Epithelial cell of prostate (primary cell): ENCODE results near the gene PABPN1.
"Not testable (repeated sequence)": the region's sequence is repeated elsewhere in the genome, so short reads cannot be mapped to it uniquely, and the experiment has no call there.

Experiments
- DNase-seq: peaks from one replicate; pipeline ENCODE4 v3.0.0-alpha.2; 2011; ENCODE audit warnings: low read depth, low spot score
- H3K27ac ChIP-seq: fragments of 450-650 bp; 2 replicates; pipeline ENCODE4 v1.5.1; 2017; ENCODE audit warnings: mild to moderate bottlenecking

PABPN1 gene

DNA sequence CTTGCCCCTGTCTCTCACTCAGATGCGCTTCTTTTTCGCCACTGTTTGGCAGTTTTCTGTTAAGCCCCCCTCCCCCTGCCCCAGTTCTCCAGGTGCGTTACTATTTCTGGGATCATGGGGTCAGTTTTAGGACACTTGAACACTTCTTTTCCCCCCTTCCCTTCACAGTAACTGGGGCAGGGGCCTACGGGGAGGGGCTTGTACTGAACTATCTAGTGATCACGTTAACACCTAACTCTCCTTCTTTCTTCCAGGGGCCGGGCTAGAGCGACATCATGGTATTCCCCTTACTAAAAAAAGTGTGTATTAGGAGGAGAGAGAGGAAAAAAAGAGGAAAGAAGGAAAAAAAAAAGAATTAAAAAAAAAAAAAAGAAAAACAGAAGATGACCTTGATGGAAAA, 3.7 kb downstream of the PABPN1 start:
- H3K27ac ChIP-seq: no peak overlapping the region
- no peak for DNase-seq

DNA sequence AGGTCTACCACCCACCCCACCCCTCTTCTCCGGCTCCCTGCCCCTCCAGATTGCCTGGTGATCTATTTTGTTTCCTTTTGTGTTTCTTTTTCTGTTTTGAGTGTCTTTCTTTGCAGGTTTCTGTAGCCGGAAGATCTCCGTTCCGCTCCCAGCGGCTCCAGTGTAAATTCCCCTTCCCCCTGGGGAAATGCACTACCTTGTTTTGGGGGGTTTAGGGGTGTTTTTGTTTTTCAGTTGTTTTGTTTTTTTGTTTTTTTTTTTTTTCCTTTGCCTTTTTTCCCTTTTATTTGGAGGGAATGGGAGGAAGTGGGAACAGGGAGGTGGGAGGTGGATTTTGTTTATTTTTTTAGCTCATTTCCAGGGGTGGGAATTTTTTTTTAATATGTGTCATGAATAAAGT, 4.5 kb downstream of the PABPN1 start:
- not testable (repeated sequence) for DNase-seq, H3K27ac ChIP-seq

DNA sequence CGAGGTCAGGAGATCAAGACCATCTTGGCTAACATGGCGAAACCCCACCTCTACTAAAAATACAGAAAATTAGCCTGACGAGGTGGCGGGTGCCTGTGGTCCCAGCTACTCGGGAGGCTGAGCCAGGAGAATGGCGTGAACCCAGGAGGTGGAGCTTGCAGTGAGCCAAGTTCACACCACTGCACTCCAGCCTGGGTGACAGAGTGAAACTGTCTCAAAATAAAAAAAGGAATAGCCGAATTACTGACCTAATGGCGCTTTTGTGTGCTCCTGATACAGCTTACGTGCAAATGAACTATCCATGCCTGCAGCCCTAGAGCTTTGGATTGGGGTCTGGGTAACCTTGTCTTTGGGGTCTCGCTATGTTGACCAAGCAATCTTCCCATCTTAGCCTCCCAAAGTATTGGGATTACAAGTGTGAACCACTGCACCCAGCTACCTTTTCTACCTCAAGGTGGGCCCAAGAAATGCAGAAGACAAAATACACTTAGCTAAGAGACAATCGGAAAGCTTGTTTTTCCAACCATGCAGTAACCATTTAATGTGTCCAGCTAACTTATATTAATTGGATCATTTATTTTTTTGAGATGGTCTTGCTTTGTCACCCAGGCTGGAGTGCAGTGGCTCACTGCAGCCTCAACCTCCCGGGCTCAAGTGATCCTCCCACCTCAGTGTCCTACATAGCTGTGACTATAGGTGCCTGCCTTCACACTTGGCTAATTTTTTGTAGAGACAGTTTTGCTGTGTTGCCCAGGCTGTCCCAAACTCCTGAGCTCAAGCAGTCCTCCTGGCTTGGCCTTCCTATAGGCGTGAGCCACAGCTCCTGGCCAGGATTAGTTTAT, 5.5 kb downstream of the PABPN1 start:
- no peak overlapping the region for H3K27ac ChIP-seq
- no peak for DNase-seq

DNA sequence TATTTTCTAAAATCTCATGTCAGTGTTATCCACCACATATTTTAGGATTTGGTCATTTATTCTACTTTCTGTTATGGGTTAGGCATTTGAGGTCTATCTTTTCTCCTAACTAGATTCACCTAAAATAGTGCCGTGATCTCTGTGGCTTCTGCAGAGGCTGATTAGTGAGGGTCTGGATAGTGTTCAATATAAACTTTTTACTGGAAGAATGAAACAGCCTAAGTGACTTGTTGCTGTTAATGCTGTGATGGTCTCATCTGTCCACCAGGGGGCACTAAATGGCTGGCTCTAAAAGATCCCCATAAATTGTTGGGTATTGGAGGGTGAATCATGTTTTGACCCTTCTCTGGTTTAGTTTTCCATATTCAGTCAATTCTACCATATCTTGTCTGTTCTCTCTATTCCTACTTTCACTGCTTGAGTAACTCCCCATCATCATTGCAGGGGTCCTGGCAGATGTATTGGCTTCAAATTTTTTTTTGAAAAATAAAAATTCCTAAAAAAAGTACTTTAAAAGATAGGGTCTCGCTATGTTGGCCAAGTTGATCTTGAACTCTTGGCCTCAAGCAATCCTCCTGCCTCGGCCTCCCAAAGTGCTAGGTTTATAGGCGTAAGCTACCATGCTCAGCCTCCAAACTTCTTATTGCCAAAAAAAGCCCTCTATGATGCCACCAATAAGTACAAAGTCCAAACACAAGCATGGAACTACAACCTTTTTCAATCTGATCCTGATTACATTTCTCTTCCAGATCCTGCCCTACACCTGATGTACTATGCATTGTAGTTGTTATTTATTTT, 6.9 kb downstream of the PABPN1 start:
- DNase-seq: peak; percentile 10
- no peak overlapping the region for H3K27ac ChIP-seq

DNA sequence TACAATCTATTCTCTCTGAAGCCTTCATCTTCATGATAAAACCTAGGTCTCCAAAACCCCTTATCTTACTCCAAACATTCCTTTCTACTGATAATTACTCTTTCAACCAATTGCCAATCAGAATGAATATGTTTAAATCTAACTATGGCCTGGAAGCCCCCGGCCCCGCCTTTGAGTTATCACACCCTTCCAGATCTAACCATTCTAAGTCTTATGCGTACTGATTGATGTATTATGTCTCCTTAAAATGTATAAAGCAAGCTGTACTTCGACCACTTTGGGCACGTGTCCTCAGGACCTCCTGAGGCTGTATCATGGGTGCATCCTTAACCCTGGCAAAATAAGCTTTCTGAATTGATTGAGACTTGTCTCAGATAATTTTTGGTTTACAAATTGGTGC, 14.4 kb downstream of the PABPN1 start:
- H3K27ac ChIP-seq: no peak overlapping the region
- no peak for DNase-seq

DNA sequence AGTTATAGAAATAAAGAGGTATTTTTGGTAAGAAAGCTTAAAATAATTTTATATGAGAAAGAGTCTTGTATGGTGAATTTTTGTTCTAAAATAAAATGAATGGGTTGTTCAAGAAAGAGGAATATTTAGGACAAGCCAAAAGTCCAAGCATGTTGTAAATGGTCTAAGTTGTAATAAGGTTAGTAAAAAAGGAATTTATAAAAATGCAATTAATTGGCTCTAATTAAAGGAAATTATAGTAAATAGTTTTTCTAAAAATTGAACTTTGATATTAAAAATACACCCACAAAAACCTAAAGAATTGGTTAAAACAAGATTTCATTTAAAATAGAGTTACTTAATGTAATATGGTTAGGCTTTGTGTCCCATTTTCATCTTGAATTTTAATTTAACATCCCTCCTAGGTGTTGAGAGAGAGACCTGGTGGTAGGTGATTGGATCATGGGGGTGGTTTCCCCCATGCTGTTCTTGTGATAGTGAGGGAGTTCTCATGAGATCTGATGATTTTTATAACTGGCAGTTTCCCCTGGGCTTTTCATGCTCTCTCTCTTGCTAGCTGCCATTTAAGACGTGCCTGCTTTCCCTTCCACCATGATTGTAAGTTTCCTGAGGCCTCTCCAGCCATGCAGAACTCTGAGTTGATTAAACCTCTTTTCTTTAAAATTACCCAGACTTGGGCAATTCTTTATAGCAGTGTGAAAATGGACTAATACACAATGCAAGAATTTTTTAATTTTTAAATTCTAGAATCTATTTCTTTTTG, 18.4 kb downstream of the PABPN1 start:
- DNase-seq: no peak
- no peak overlapping the region for H3K27ac ChIP-seq

DNA sequence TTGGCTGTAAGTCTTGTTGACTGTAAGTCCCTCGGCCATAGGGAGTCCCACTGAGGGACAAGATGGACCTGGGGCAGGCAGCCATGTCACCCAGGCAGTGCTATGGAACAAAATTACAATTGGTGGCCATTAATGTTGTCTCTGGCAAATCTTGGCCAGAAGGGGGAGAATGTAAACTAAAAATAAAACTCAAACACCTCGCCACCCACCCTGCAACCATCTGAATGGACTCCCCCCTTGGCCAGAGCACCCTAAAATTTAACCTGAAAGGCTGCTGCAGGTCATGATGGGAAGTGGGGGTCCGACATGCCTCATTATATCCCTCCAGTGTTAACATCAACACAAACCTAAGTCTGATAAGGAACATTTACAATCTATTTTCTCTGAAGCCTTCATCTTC, 23.2 kb downstream of the PABPN1 start:
- DNase-seq: no peak
- H3K27ac ChIP-seq: no peak overlapping the region

DNA sequence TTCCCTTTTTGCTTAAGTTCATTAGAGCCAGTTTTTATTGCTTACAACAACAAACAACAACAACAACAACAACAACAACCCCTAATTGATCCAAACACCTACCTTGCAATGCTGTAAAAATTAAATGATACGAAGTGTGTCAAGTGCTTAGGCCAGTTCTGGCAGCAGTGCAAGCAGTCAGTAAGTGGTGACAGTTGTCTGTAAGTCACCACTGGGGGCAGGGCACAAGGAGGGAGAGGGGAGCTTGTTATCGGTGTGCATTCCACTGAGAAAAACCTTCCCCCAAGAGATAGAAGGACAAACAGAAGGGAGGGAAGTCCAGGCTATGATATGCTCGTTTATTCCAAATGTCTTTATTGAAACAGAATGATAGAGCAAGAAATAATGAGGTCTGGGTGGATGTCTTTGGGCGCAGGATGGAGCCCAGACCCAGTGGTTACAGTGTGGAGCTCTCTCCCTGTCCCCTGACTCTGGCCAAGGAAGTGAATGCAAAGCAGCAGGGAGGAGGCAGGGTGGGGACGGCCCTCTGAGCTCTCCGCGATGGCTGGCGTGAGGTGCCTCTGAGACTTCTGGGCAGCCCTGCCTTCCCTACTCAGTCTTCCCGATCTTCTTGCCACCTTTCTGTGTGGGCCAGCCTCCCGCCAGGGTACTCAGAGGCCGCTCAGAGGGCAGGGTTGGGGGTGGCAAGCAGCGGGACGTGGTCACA, 24.9 kb downstream of the PABPN1 start:
- no peak overlapping the region for H3K27ac ChIP-seq
- no peak for DNase-seq

DNA sequence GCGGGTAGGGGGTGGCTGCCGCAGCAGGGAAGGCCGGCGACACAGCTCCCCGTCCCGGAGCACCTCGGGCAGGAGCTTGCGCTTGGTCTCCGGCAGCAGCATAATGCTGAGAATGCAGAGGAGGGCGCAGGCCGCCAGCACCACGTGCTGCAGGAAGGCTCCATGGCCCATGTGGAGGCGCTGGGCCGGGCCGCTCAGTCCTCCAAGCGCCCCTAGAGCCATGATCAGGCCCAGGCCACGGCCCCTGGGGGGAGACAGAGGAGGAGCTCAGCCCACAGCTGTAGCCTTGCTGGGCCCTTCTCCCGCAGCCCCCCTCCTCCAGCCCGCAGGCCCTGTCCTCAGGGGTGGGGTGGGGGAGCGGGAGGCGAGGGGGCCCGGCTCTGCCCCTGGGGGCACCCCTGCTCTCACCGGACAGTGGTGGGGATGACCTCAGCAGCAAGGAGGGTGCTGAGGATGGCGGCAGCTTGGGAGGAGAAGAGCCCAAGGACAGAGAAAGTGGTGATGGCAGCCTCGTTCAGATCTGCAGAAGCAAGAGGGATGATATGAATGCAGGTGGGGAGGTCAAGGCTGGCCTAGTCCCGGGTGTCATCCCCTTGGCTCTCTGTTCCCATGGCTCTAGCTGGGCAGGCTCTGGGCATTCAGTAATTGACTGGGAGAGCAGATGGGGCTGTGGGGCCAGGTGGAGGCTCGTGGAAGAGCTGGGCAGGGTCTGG, 25.6 kb downstream of the PABPN1 start:
- DNase-seq: no peak
- no peak overlapping the region for H3K27ac ChIP-seq

DNA sequence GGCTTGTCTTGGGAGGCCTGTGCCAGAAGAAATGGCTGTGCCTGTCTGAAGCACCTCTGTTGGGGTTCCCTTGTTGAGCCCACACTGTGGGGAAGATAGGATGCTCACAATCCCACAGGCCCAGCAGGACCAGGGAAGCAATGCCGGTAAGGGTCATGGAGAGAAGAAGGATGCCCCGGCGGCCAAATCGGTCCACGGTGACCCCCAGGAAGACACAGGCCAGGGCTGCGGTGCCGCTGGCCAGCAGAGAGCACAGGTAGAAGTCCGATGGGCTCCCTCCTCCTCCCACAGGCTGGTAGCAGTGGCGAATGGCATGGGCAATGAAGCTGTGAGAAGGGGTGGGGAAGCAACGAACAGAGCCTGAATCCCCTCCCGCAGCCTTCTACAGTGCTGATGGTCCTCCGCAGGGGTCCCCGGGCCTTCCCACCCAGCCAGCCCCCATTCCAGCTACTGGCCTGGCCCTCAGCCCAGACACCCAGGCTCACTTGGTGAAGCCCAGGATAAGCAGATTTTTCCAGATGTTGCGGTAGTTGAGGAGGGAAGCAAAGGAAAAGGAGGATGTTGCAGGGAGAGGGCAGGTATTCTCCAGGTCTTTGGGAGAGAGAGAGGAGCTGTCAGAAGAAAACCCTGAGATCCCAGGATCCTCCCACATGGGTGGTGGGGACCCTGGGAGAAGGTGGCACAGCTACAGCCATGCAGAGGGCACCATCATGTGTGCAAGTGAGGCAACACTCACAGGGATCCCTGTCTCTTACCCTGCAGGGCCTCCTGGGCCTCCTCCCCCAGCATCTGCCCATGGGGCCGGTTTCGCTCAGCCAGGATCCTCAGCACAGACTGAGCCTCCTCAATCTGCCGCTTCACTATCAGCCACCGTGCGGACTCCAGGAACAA, 26.4 kb downstream of the PABPN1 start:
- H3K27ac ChIP-seq: no peak overlapping the region
- no peak for DNase-seq

DNA sequence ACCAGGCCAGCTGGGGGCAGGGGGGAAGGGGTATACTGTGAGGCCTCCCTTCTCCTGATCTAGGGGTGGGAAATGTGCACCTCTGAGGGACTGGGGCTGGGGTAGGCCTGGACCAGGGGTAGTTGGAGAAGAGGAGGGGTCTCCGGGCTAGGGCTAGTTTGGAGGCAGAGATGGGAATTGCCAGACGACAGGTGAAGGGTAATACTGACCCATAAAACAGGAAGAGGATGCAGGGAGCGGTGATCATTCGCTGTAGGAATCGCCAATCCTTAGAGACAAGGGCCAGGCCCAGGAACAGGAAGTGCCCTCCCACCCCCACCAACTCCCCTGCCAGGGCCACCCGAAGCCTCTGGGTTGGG, 27.0 kb downstream of the PABPN1 start:
- no peak for DNase-seq
- no peak overlapping the region for H3K27ac ChIP-seq

DNA sequence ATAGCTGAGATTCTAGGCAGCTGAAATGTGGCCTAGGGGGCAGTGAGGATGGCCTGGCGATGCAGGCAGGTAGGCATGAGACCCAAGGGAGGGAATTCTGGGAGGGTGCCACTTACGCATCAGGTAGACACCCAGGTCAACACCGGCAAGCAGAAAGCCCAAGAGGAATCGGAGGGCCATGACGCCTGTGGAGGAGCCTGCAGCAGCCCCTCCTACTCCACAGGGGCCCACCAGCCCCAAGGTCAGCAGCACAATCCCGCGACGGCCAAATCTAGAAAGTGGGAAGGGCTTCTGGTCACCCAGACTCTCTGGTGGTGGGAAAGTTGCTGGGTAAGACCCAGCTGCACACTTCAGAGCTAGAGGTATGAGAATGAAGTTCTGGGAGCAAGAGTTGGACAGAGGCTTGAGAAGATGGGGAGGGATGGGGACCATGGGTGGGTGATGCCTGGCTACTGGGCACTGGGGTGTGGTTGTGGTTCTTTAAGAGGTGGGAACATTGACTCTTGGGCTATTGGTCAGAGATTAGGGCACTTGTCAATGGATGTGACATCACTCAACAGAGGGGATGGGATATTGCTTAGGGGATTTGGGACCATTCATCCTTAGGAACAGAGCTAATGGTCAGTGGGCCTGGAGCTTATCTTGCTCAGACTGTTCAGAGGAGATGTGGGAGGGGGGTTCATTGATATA, 28.0 kb downstream of the PABPN1 start:
- H3K27ac ChIP-seq: no peak overlapping the region
- no peak for DNase-seq

DNA sequence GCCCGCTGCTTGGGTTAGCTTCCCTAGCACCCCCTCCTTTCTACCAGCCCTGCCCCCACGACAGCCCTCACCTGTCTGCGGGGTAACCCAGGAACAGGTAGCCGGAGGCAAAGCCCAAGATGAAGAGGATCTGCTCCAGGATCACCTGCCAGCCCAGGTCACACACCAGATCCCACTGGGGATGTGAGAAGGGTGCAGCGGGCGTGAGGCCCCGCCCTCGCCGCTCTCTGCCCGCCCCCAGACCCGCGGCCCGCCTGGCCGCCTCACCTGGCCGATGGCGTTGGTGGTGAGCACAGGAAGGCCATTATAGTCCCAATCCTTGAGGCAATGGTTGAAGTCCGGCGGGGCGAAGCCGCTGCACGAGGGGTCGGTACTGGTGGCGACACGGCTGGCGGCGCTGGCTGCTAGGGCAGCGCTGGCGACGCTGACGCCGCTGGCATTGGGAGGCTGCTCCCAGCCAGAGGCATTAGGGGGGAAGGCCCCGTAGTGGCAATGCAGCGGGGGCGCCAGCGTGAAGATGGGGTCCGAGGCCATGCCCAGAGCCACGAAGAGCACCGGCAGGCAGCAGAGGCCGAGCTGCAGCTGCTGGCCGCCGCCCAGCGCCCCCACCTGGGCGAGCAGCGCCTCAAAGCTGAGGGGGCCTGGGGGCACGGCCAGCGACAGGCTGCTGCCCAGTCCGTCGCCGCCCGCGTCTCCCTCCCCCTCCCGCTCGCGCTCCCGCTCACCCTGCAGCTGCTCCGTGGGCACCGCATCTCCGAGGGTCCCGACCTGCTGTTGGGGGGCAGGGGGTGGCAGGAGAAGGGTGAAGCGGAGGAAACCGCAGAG, 30.6 kb downstream of the PABPN1 start:
- DNase-seq: no peak

DNA sequence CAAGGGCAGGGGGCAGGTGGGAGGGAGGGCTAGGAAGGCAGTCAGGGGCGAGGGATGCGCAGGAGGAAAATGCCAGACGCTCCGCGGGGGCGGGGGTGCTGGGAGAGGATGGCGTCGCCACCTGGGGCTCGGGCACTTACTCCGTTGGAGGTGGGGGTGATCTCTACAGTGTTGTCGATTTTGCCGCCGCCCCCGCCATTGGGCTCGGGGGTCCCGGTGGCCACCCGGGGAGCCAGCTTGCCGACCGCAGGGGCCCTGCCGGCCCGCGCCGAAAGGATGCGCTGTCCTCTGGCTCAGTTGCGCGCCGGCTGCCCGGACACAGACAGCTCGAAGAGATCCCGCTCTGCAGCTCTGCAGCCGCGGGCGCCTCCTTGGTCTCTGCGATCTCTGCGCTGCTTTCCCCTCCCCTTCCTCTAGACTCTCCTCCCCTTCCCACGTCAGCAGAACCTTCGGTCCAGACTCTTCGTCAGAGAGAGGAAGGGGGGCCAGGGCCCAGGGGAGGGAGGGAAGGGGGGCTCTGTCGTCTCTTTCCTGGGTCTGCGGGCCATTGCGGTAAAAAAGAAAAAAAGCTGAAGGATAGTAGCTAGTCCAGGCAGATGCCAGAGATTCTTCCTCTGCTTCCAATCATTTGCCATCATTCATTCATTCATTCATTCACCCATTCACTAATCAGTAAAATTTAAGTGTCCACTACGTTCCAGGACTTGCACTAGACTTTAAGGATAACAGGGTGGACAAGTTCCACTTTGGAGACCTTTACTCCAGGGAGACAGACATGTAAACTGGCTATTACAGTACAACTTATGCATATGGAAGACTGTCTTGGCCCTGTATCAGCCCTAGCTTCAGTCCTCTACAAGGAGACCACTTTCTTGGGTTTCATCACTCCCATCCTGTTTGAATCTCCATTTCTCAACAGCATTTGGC, 31.5 kb downstream of the PABPN1 start, which contains the start of gene SLC22A17:
TSS of gene SLC22A17 (minus strand) at position 382 of the 927 bp plus-strand sequence.
- no peak within 1 kb of the TSS for H3K27ac ChIP-seq
- peak; percentile 31 for DNase-seq

More for the DNA sequence above, 30.6 kb downstream of the PABPN1 start:
- H3K27ac ChIP-seq: no peak overlapping the region

DNA sequence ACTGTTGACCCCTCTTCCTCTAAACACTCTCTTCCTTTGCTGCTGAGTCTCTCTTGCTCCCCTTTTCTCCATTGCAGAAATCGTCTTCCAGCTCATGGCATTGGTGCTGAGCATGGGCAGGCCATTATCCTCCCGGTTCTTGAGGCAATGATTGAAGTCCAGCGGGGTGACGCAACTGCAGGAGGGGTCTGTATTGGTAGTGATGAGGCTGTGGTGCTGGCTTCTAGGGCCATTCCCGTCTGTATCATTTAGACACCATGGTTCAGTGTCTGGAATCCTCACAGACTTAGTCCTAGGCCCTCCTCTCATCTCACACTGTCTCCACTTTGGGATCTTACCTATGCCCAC, 32.1 kb downstream of the PABPN1 start:
- DNase-seq: no peak
- no peak overlapping the region for H3K27ac ChIP-seq

DNA sequence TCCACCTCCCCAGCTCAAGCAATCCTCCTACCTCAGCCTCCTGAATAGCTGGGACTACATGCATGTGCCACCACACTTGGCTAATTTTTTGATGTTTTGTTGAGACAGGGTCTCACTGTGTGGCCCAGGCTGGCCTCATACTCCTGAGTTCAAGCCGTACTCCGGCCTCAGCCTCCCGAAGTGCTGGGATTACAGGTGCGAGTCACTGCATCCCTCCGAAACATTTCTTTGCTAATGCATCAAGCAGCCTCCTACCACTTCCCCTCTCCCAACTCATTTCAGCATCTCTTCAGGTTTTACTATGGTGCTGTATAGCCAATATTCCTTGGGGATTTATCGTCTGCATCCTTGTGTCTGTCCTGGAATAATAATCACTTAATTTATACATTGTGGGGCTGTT, 33.7 kb downstream of the PABPN1 start:
- H3K27ac ChIP-seq: no peak overlapping the region
- no peak for DNase-seq
